Daoy (cell line): ENCODE data around the gene INSRR. TPM values are rescaled to one million over a fixed set of nuclear protein-coding genes. Genes with fewer than 3 reads are reported as not detected.

Experiments
- DNase-seq: peaks from one replicate; pipeline ENCODE4 v3.0.0-alpha.2; 2015; ENCODE audit warnings: low read depth
- total RNA-seq: library from RNA; depleted of rRNA; stranded (reverse); fragments of >200 nt; shearing (Covaris generic); gene quantifications from 2 replicates; pipeline ENCODE4 v1.2.3, GENCODE V29; 2014

Gene INSRR
- total RNA-seq, 1 experiment from 2014 or later: not detected

DNA sequence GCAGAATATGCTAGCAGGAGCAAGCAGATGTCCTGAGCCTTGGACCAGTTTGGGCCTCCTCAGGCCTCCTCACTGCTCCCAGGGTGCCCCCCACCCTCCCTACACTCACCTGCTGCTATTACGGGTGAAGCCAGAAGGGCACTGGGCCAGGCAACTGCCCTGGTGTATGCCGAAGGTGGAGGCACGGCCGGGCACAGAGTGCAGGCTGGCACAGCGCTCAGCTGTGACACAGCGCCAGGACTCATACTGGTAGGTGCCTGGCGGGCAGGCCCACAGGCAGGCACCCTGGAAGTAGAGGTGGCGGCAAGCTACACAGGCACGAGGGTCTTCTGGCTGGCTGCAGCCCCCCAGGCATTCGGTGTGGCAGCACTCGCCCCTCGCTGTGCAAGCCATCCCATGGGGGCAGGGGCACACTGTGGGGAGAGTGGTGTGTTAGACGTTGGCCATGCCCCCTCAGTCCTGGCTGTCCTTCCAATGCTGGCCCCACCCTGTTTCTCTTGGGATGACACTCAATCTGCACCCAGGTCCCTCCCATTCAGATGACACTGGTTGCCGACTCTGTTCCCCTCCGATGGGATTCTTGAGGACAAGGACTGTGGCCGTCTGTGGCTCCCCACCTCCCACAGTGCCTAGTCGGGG is 7.0 kb downstream of the INSRR start:
- no peak for DNase-seq

DNA sequence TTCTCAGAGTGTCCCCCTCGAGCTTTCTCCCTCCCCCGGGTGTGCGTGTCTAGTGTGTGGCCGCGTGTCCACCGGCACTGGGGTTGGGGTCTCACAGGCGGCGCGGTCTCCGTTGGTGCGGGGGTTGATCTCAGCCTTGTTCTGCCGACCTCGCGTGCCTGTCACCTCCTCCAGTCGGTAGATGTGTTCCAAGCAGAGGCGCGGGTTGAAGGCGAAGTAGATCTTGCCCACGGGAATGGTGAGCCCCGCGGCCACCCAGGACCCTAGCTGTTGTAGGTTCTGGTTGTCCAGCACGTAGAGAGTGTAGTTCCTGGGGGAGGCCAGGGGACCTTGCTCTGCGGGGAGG is 9.8 kb downstream of the INSRR start:
- no peak for DNase-seq

DNA sequence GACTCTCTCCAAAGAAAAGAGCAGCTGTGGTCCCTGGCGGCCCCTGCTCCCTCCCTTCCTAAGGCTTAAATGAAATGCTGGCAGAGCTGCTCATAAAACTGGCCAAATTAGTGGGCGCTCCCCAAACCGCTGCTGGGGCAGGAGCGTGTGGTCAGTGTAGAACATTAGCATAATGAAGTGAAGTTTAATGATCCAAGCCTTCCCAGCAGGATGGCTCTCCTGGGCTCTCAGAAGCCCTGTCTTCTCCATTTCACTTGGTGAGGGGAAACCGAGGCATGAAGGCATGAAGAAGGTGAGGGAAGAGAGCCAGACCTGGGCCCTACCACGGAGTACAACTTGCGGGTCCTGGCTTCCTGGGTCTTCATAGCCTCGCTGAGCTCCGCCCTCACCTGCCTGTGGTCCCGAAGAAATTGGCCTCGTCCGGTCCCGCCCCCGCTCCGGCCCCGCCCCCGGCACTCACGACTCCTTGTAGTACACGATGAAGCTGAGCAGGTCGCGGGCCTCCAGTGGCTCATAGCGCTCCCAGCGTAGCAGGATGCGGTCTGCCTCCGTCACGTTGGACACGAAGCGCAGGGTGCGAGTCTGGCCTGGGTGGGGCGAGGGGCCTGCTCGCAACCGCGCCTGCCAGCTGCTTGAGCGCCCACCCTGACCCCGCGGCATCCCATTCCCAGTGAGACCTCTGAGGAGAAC is 10.3 kb downstream of the INSRR start:
- no peak for DNase-seq

DNA sequence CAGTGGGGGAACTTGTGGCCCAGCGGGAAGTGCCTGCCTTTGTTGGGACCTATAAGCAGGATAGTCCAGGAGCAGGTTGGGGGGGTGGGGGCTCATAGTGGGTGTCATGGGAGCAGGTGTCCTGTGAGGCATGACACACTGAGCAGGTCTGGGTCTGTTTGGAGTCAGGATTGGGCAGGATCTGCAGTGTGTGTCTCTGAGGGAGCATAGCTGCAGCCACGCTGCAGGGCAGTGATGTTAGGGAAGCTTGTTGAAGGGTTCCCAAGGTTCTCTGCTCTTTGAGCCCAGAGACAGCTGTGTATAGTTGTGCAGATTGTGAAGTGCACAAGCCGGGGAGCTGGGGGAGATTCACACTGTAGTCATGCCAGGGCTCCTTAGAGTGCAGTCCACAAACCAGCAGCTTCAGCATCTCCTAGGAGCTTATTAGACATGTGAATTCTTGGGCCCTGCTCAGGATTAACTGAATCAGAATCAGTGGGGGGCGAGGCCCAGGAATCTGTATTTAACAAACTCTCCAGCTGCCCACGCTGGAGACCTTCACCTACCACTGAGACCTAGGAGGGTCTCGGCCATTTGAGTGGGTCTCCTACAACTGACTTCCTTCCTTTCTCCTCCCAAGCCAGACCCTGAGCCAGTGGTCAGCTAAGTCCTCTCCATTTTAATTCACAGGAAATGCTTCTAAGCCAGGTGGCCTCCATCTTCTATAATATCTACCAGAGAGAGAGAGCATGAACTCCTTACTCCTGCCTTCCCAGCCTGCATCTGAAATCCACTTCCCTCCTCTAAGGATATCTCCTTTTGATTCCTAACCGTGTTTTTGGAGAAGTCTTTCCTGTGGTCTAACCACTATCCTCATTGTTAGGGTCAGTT is 11.1 kb downstream of the INSRR start:
- no peak for DNase-seq

DNA sequence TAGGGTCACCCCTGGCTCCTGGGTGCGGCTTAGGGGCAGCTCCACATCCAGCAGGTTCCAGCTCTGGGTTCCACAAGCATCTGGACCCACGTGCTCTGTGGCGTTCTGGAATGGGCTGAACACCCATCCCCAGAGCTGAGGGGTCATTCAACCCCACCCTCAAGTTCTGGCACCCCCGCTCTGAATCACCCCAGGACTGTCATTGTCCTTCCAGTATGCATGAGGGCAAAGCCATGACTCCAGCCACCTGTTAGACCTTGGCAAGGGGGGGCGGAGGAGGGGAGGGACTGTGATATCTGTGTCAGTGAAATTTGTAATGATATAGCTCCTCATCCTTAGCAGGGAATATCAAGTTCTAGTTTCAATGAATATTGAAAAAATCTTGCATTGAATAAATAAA is 12.3 kb downstream of the INSRR start:
- no peak for DNase-seq

DNA sequence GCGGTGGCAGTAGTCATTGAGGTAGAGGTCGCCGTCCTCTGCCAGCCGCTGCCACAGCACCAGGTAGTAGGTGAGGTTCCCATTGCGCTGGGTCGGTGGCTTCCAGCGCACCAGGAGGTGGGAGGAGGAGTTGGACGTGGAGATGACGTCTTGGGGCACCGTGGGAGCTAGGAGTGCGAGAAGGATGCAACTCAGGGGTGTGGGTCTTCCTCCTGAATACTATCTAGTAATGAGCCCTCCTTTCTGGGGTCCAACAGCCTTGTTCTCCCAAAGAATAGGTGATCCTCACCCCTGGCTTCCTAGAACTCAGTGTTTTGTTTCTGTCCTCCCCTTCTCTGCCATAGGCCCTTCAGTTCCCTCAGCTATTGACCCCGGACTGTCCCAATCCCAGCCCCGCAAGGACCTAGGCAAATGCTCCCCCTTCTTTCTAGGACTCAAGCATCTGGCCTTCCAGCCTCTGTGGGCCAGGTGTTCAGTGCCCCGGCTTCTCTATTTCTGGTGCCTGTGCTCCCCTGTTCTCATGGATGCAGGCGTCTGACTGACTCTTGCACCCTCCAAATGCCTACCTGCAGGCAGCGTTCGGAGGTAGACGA is 12.9 kb downstream of the INSRR start:
- no peak for DNase-seq

DNA sequence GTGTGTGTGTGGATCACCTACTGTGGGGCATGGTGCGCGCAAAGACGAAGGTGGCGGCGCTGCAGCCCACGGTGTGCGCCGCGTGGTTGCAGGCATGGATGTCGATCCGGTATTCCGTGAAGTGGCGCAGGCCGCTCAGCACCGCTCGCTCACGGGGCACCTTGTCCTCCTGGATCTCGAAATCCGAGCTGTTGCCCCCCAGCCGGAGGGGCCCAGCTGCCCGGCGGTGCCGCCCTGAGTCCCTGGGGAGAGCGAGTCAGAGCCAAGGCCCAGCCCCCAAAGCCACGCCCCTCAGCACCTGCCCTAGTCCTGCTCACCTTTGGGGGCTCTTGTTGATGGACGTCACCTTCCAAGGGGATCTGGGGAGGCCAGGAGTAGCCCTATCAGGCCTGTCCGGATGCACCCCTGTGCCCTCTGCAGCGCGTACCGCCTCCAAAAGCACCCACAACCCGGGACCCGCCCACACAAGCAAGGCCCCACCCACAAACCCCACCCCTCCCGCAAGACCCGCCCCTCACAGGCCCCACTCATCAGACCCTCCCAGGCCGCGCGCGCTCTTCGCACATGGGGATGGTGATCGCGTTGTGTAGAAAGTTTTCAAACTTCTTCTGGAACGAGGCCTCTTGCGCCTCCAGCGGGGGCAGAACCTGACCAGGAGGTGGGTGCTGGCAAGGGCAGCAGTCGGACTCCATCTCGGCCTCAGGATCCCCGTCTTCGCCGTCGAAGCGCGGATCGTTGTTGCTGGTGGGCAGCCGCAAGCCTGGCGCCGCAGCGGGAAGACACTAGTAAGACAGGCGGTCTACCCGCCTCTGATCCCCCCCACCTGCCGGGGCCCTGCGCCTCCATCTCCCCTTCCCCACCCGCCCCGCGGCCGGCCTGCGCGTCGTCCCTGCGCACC is 13.6 kb downstream of the INSRR start:
- no peak for DNase-seq

DNA sequence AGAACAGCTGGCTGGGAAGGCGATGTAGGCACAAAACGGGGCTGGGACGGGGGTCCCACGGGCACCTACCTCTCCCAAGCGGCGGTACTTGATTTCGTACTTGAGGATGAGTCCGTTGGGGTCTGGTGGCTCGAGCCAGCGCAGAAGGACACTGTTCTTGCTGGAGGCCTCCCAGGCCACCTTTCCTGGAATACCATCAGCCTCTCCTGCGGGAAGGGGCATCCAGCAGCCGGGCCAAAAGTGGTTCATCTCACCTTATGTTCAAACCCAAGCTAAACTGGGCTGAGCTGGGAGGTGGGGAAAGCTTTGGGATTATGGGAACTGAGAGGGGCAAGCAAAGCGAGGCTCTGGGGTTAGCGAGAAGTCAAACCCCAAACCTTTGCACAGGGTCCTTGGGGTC is 14.3 kb downstream of the INSRR start:
- DNase-seq: no peak

DNA sequence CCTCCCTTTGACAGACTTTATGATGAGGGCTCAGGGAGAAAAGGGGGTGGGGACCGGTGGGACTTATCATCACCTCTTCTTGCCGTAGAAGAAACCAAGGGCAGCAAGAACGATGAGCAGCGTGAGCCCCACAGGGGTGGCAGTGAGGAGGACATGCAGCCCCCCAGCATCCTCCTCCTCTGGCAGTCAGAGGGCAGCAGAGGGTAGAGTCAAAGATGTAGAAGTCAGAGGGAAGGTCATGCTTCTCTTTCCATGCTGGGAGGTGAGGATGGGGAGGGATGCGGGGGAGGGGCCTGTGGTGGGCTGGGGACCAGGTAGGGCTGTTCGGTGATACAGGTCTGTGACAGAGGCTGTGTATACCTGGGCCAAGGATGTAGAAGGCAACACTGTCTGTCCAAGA is 14.8 kb downstream of the INSRR start:
- DNase-seq: no peak

DNA sequence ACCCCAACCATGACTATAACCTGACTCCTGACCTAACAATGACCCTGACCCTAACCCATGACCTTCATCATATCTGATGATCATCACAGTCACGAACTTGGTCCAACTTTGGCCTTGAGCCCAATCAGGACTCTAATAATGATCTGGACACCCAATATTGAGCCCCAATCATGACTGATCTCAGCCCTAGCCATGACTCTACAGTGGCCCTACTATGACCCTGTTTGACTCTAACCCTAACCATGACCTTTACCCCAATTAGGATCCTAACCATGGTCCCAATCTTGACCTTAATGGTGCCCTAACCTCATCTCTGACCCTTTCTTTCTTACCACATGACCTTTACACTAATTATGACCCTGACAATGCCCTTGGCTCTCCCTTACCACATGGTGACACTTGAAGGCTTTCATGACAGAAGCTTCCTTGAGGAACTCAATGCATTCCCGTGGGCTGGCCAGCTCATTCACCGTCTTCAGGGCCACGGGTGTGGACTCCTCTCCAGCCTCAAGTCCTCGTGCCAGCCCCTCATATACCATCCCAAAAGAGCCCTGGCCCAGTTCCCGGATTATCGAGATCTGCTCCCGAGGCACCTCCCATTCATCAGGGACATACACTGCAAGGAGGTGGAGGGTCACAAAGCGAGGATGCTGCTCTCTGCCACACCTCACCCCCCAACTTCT is 16.2 kb downstream of the INSRR start:
- DNase-seq: no peak

DNA sequence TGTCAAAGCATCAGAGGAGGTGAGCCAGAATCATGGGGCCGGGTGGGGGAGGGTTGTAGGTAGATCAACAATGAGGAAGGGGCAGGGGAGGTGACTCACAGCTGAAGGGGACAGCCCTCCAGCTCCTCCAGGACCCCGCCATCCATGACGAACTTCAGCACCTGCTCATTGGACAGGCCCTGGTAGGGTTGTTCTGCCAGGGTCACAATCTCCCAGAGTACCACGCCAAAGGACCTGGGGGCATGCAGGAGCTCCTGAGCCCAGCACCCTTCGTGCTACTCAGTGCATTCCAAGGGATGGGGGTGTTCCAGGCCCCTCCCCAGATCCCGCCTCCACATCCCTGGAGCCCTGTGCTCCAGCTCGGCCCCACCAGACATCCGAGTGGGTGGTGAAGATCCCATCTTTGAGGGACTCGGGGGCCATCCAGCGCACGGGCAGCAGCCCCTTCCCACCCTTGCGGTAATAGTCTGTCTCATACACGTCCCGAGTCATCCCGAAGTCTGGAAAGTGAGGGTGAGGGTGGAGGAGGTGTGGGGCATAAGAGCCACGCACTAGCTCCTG is 17.5 kb downstream of the INSRR start:
- DNase-seq: no peak

DNA sequence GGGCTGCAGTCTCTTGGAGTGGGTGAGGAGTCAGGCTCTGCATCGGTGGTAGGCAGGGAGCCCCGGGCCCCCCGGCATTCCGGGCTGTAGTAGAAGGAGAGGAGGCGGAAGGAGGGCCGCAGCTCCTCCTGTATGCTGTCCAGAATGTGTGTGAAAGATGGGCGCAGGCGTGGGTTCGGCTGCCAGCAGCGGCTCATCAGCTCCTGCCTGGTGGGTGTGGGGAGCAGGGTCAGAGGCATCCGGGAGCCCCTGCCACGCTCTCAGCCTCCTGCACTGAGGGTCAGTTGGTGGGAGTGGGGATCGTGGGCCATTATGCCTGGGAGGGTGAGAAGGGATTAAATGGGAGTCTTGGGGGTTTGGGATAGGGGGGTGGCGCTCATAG is 18.0 kb downstream of the INSRR start:
- DNase-seq: no peak

DNA sequence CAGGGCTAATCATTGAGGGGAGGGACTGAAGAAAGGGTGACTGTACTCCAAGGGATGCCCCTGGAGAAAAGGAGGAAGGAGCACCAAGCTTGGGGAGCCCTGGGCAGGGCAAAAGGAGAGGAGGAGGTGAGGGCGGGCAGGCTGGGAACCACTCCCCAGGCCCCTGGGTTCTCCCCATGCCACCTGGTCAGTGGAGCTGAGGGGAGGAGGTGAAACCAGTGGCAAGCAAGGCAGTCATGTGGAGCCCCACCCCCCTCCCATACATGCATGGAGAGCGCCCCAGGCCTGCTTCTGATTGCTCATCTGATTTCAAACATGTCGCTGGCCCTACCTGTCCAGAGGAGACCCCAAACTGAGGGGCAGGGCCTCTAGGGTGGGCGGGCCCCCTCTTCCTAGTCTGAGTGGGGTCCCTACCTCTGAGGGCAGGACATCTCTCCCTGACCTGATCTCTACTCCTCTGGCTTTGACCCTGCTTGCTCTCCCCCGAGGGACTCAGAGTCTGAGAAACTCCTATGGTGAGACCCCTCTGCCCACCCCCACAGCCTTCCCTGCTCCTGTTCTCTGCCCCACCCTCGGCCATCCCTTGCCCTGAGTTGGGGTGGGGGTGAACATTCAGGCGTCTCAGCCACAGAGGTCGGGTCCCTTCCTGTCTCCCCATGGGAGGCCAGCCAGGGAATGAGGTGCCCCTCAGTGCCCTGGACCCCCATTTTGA is 18.6 kb downstream of the INSRR start:
- DNase-seq: no peak

DNA sequence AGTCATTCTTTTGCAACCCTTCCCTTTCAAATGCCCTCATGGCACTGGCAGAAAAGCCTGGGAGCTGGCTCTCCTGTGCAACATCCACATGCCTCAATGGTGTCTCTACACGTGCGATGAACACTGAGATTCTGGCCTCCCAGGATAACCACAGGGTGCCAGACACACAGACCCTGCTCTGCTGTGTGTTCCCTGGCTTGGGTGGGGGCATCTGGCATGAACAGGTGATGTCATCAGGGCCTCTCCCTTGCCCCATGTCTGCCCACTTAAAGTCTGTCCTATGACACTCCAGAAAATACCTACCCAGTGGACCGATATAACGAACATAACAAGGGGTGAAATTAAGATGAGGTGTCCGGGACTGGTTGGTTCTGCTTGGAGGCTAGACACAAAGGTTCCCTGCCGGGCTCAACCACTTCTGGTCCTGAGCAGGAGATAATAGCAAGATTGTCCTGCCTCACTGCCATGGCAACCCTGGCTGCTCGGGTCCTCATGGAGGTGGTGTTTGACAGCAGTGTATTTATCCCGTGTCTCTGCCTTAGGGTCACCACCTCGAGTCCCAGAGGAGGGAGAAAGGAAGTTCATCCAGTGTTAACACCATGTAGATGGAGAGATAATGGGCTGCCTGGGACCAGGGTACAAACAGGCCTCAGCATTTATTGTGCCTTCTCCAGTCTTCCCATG is 19.3 kb downstream of the INSRR start:
- DNase-seq: no peak

DNA sequence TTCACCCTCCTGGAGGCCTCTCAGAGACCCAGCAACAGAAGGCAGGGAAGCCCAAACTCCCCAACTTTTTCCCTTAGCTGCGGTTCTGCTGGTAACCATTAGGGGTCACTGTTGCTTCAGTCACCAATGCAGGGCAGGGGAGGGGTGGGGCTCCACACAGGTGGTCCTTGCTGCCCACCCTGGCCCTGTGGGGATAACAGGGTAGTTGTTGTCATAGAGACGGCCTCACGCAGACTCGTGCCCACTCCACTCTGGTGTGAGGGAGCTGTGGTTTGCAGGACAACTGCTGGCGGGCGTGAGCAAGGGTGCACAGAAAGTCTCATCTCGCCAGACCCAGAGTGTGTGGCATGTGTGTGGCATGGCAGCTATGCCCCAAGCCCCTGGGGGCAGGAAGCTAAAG is 19.9 kb downstream of the INSRR start:
- no peak for DNase-seq

DNA sequence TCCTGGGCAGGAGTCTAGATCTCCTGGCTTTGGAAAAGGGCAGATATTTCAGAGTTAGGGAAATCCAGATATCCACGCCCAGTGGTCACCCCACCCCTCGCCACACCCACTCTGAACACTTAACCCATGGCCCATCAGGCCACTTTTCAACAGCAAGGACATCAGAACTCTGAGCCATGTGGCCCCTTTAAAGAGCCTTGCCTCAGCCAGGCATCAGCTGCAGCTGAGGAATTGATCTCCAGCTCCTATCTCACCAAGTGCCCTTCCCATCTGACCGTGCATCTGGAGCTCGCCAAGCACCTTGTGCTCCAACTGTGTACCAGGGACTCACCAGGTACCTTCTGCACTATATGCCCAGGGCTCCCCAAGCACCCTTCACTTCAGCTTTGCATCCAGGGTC is 22.0 kb downstream of the INSRR start:
- DNase-seq: no peak

DNA sequence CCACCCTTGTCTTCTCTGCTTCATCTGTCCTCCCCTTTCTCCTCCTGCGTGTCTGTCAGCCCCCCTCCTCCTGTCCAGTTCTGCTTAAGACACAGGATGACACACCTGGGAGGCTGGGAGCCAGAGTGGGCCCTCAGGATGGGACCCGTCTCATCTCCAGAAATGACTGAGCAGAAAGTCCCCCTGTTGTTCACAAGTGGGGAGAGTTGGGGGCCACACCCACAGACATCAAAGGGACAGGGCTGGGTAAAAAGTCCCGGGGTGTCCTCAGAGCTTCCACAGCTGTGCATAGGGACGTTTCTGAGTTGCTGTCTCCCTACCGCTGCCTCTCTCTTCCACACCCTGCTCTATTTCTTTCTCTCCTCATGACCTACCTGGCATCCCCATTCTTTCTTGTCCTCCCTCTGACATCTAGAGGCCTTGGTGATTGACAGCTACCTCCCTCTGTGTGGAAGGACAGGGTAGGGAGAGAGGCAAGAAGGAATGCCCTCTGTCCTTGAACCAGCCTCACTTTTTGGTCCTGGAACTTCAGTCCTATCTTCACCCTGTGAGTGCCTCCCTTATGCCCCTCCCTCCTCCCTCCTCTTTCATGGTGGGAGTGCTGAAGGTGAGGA is 22.8 kb downstream of the INSRR start:
- DNase-seq: no peak

DNA sequence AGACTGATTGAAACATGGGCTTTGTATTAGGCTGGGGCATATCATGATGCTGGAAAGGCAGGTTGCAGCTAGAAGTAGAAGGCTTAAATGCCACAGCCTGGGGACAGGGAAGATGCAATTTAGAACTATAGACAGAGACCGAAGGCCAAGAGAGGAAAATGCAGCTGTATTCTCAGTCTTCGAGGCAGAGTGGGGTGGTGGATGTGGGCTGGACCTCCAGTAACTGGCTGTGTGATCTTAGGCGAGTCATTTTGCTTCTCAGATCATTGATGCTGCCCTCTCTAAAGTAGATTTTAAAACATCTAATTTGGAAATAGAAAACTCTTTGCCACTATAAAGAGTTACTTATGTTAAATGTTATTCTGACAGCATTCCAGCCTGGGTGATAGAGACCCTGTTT is 24.6 kb downstream of the INSRR start:
- no peak for DNase-seq

DNA sequence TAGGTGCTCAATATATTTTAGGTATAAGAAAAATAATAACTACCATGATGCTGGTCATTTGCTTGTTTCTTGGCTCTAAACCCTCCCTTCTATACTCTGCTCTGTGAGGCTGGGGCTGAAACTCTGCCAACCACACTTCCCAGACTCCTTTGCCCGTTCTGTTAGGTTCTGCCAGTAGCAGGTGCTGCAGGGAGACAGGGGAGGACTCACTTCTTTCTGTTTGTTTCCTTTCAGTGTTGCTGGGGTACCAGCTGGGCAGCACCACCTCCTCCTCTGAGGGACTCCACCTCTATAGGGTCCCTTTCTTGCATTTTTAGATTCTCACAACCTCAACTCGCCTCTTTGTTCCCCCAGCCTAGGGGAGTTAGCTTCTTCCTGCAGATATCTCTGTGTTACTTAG is 25.3 kb downstream of the INSRR start:
- DNase-seq: no peak
